ENCODE results near the gene CMSS1.

GRCh38 chr3:99823723-99824711 lies 6.4 kb downstream of the CMSS1 start:
- TF ChIP-seq, protein P1, sequence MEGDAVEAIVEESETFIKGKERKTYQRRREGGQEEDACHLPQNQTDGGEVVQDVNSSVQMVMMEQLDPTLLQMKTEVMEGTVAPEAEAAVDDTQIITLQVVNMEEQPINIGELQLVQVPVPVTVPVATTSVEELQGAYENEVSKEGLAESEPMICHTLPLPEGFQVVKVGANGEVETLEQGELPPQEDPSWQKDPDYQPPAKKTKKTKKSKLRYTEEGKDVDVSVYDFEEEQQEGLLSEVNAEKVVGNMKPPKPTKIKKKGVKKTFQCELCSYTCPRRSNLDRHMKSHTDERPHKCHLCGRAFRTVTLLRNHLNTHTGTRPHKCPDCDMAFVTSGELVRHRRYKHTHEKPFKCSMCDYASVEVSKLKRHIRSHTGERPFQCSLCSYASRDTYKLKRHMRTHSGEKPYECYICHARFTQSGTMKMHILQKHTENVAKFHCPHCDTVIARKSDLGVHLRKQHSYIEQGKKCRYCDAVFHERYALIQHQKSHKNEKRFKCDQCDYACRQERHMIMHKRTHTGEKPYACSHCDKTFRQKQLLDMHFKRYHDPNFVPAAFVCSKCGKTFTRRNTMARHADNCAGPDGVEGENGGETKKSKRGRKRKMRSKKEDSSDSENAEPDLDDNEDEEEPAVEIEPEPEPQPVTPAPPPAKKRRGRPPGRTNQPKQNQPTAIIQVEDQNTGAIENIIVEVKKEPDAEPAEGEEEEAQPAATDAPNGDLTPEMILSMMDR (IDR thresholded peaks at IDR 0.05) = no peak
- no peak for TF ChIP-seq EZH2 (IDR thresholded peaks at IDR 0.05; ENCODE audit: borderline replicate concordance, insufficient read depth, low read depth, low read length, poor library complexity, severe bottlenecking)

All from B cell (primary cell).